HG02973 (cell line): ENCODE results near the gene LRRC58.
"Not testable (repeated sequence)": the region's sequence is repeated elsewhere in the genome, so short reads cannot be mapped to it uniquely, and the experiment has no call there.

Experiments
- ATAC-seq: cut with Tn5 transposase; IDR thresholded peaks from one replicate; pipeline ENCODE4 v1.9.1; 2021; ENCODE audit warnings: moderate library complexity; ENCODE audit not compliant: unreplicated experiment

LRRC58 gene

DNA sequence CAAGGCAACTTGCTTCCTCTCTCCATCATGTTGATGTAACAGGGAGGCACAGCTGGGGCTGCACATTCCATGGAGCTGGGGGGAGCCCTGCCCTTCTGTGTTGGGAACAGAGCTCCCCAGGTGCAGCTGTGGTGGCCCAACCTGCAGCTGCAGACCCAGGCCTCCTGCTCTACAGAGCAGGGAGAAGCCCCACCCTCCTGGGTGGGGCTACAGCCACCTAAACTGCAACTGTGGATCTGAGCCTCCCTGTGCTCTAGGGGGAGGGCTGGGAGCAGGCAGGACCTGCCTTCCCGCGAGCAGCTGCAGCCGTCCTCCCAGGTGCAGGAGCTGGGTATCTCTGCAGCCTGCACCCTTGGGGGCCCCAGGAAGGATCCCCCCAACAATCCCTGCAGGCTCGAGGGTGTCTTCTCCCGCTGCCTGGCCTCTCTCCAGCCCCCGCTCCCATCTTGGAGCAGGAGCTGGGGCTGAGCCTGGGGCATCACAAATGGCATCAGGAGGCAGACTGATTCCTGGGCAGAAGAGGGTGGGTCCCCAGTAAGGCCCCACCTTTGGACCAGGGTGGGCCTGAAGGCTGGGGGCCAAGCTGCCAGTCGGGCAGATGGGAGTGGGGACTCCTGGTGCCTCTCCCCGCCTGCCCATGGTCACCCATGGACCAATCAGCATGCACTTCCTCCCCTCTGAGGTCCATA lies 7.4 kb downstream of the LRRC58 start:
- no peak for ATAC-seq

DNA sequence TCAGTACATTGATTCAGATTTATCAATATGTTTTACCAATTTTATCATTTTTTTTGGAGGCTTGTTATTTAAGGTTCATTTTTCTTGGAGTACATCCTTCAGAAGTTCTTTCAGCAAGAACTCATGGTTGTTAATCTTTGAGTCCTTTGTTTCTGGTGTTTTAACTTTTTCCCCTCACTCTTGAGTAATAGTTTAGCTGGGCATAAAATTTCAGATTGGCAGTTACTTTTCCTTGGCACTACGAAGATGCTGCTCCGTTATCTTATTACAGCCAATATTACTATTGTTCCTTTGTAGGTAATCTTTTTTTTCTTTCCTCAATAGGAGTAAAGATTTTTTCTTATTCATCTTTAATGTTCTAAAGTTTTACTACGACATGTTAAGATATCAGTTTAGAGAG lies 9.8 kb downstream of the LRRC58 start:
- ATAC-seq, result no peak

DNA sequence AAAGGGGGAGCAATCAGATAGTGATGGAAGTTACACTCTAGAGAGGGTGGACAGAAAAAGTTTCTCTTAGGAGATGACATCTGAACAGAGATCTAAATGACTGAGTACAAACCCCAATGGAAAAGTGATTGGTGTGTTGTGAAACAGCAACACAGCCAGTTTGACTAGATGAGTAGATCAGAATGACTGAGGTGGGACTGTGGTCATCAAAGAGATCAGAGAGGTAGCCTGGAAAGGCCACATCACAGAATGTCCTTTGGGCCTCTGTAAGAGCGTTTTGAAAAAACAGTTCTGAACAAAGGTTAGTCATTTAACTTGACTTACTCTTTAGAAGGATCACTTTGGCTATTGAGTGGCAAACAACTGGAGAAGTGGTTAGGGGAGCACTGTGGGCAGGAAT lies 10.6 kb downstream of the LRRC58 start:
- ATAC-seq, result no peak

- ATAC-seq, result no peak
Observed at GRCh38 chr3:120332646-120333045, 16.5 kb downstream of the LRRC58 start.

- no peak for ATAC-seq
Observed at GRCh38 chr3:120331076-120331475, 18.1 kb downstream of the LRRC58 start.

- no peak for ATAC-seq
Observed at GRCh38 chr3:120326784-120327183, 22.4 kb downstream of the LRRC58 start.

GRCh38 chr3:120324190-120324589 lies 25.0 kb downstream of the LRRC58 start:
- ATAC-seq, result no peak

DNA sequence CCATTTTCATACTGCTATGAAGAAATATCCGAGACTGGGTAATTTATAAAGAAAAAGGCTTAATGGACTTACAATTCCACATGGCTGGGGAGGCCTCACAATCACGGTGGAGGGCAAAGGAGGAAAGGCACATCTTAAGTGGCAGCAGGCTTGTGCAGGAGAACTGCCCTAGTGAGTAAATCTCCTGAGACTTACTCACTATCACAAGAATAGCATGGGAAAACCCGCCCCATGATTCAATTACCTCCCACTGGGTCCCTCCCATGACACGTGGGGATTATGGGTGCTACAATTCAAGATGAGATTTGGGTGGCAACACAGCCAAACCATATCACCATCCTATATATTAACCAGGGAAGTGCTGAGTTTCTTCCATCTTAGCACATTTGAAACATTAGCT lies 25.4 kb downstream of the LRRC58 start:
- not testable (repeated sequence) for ATAC-seq

- ATAC-seq, result no peak
Observed at GRCh38 chr3:120311863-120312794, 37.0 kb downstream of the LRRC58 start.

DNA sequence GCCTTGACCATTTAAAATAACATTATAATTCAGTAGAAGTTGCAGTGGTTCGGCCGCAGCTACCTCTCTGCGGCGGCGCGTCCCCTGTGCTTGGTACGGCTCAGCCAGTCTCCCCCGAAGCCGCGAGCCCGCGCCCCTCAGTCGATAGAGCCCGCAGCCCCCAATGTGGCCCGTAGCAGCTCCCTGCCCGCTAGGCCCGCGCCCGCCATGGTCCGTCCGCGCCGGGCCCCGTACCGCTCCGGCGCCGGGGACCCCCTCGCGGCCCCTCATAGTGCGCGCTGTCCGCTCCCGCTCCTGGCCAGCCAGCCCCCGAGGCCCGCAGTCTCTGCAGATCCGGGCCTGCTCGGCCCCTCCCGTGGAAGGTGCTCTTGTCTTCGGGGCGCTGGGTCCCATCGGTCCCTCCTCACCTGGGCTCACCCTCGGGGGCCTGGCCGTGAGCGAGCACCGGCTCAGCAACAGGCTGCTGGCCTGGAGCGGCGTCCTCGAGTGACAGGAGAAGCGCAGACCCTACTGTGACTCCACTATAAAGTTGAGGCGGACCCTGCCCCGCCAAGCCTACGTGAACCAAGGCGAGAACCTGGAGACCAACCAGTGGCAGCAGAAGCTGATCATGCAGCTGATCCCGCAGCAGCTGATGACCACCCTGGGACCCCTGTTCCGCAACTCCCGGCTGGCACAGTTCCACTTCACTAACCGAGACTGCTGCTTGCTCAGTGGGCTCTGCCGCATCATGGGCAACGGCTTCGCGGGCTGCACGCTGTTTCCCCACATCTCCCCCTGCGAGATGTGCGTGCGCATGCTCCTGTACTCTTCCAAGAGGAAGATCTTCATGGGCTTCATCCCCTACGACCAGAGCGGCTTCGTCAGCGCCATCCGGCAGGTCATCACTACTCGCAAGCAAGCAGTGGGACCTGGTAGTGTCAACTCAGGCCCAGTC lies 42.4 kb downstream of the LRRC58 start:
- ATAC-seq, result no peak

GRCh38 chr3:120304616-120305015 lies 44.5 kb downstream of the LRRC58 start:
- no peak for ATAC-seq

DNA sequence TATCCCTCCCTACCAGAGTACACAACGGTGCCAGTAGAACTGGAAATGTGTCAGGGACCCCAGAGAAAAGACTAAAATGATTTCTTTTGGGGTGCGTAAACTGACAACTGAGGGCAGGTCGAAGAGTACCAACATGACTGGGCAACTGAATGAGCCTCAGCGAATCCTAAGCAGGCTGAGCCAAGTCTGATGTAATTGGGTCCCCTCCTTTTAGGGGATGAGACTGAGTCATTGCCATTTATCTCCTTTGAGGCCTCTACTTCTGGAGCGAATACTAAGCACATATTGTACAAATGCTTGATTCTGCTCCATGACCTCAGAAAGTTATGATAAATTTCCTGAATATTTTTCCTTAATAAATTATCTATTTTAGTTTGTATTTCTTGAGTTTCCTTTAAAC lies 46.8 kb downstream of the LRRC58 start:
- no peak for ATAC-seq

DNA sequence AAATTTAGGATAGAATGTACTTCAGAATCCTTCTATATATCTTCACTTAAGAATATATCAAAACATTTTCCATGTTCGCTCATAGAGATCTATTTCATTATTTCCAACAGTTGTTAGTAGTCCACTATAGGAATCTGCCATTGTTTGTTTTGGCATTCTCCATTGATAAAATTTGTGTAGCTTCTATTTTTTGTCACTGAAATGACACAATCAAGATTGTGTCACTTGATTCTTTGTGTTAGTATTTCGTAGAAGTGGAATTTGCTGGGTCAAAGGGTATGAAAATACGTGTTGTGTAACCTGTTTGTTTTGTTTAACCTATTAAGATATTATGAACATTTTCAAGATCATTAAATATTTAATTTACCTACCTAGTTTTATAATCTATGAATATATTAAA lies 48.2 kb downstream of the LRRC58 start:
- no peak for ATAC-seq

GRCh38 chr3:120299403-120299802 lies 49.8 kb downstream of the LRRC58 start:
- ATAC-seq, result no peak

GRCh38 chr3:120298996-120299395 lies 50.2 kb downstream of the LRRC58 start:
- no peak for ATAC-seq

DNA sequence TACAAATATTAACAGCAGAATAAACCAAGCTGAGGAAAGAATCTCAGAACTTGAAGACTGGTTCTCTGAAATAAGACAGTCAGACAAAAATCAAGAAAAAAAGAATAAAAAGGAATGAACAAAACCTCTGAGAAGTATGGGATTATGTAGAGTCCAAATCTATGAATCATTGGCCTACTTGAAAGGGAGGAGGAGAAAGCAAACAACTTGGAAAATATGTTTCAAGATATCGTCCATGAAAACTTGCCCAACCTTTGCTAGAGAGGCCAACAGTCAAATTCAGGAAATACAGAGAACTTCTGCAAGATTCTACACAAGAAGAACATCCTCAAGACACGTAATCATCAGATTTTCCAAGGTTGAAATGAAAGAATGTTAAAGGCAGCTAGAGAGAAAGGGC lies 57.6 kb downstream of the LRRC58 start:
- ATAC-seq, result not testable (repeated sequence)

- no peak for ATAC-seq
Observed at GRCh38 chr3:120289636-120290035, 59.5 kb downstream of the LRRC58 start.

DNA sequence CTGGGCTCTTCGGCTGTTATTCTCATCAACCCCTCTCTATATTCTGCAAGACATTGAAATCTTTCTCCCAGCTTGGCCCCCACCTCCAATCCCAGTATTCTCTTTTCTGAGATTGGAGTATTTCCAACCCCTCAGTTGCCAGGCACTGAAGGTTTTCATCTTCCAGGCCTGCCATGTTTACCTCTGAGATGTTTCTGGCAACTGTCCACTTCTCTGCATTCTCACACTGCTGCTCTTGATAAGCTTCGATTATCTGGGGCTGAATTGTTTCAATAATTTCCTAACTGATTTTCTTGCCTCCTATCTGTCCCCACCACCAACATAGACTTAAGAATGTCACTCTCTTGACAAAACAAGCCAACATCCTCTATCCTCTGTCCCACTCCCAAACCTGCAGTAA lies 62.7 kb downstream of the LRRC58 start:
- ATAC-seq, result no peak

GRCh38 chr3:120285508-120285841 lies 63.7 kb downstream of the LRRC58 start:
- no peak for ATAC-seq

- no peak for ATAC-seq
Observed at GRCh38 chr3:120284747-120285507, 64.2 kb downstream of the LRRC58 start, which contains the start of gene GPR156. Gene GPR156, minus strand, starts transcription at chr3:120285222. Its CDS starts 41,124 bp downstream, at chr3:120244098.
